Measurements from ENCODE around the gene LIMS2.

Gene LIMS2

GRCh38 chr2:127675331-127676261 lies at the start of gene LIMS2:
Gene LIMS2, minus strand, starts transcription at chr2:127675530. Its CDS starts 506 bp downstream, at chr2:127675024.
- peak within 1 kb of the TSS; percentile 88 to 95 for H3K4me3 ChIP-seq (ENCODE audit: low read depth in 1 of 2, low read length in 2 of 2)
- H3K27me3 ChIP-seq (ENCODE audit: control insufficient read depth in 1 of 2, insufficient read depth in 2 of 2, low read length in 2 of 2) = no peaks in the 10 kb centered on the region
- H3K9ac ChIP-seq (ENCODE audit: low read length) = peak within 1 kb of the TSS; percentile 100
- peak within 1 kb of the TSS; percentile 94 for H3K27ac ChIP-seq (ENCODE audit: low read depth, low read length)
- H3K36me3 ChIP-seq (ENCODE audit: insufficient read depth, low read length) = peaks cover 20% of the 10 kb centered on the region
- no peaks in the 10 kb centered on the region for H3K9me3 ChIP-seq (ENCODE audit: low read length)
- H3K4me1 ChIP-seq (ENCODE audit: insufficient read depth, low read length) = peaks cover 42% of the 10 kb centered on the region

DNA sequence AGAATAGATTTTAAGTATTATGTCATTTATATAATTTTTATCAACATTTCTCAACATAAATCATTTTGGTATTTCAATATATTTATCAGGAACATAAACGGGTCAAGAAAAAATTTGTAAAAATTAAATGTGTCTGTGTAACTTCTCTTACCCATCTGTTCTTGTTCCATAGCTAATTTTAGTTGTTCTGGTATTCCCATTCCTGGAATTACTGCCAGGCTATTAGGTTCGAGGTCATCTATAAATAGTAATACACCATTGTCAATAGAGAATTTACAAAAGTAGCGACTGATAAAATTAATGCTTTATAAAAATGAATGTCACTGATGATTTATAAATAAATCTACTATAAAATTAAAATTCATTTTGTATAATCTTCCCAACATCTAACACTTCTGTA lies 47.5 kb upstream of the LIMS2 start:
- Histone ChIP-seq H3K27ac (ENCODE audit: low read depth, low read length) (no peak overlapping the region), H3K9me3 (ENCODE audit: low read length) (no peaks in the 10 kb centered on the region), H3K27me3 (ENCODE audit: control insufficient read depth in 1 of 2, insufficient read depth in 2 of 2, low read length in 2 of 2) (no peaks in the 10 kb centered on the region), H3K36me3 (ENCODE audit: insufficient read depth, low read length) (peaks cover 49% of the 10 kb centered on the region), H3K4me3 (ENCODE audit: low read depth in 1 of 2, low read length in 2 of 2) (no peak overlapping the region), H3K4me1 (ENCODE audit: insufficient read depth, low read length) (no peaks in the 10 kb centered on the region), H3K9ac (ENCODE audit: low read length) (no peak overlapping the region)

DNA sequence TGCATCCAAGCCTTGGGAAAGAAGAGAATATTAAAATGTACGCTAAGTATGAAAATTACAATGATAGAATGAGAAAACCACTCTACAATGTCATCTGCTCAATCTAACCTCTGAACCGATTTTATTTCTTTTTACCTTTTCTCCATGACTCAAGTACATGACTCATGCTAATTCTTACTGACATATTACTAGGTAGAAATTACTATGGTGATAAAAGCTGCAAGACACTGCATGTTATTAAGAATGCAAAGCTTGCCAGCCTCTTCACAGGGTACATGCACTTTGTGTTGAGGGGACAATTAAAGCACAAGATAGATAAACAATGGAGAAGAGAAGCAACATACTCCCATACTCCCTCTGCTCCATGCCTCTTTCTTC lies 46.6 kb upstream of the LIMS2 start:
- Histone ChIP-seq H3K9ac (ENCODE audit: low read length) (no peak overlapping the region), H3K27ac (ENCODE audit: low read depth, low read length) (no peak overlapping the region), H3K36me3 (ENCODE audit: insufficient read depth, low read length) (peaks cover 51% of the 10 kb centered on the region), H3K4me3 (ENCODE audit: low read depth in 1 of 2, low read length in 2 of 2) (no peak overlapping the region), H3K9me3 (ENCODE audit: low read length) (no peaks in the 10 kb centered on the region), H3K4me1 (ENCODE audit: insufficient read depth, low read length) (no peaks in the 10 kb centered on the region), H3K27me3 (ENCODE audit: control insufficient read depth in 1 of 2, insufficient read depth in 2 of 2, low read length in 2 of 2) (no peaks in the 10 kb centered on the region)

GRCh38 chr2:127721311-127721977 lies 46.1 kb upstream of the LIMS2 start:
- no peak overlapping the region for H3K9ac ChIP-seq (ENCODE audit: low read length)
- no peak overlapping the region for H3K4me3 ChIP-seq (ENCODE audit: low read depth in 1 of 2, low read length in 2 of 2)
- H3K27me3 ChIP-seq (ENCODE audit: control insufficient read depth in 1 of 2, insufficient read depth in 2 of 2, low read length in 2 of 2) = no peaks in the 10 kb centered on the region
- H3K36me3 ChIP-seq (ENCODE audit: insufficient read depth, low read length) = peaks cover 56% of the 10 kb centered on the region
- no peaks in the 10 kb centered on the region for H3K9me3 ChIP-seq (ENCODE audit: low read length)
- H3K27ac ChIP-seq (ENCODE audit: low read depth, low read length) = no peak overlapping the region
- H3K4me1 ChIP-seq (ENCODE audit: insufficient read depth, low read length) = no peaks in the 10 kb centered on the region

- Histone ChIP-seq H3K27me3 (ENCODE audit: control insufficient read depth in 1 of 2, insufficient read depth in 2 of 2, low read length in 2 of 2) (no peaks in the 10 kb centered on the region), H3K36me3 (ENCODE audit: insufficient read depth, low read length) (peaks cover 67% of the 10 kb centered on the region), H3K4me1 (ENCODE audit: insufficient read depth, low read length) (no peaks in the 10 kb centered on the region), H3K27ac (ENCODE audit: low read depth, low read length) (no peak overlapping the region), H3K4me3 (ENCODE audit: low read depth in 1 of 2, low read length in 2 of 2) (no peak overlapping the region), H3K9ac (ENCODE audit: low read length) (no peak overlapping the region), H3K9me3 (ENCODE audit: low read length) (no peaks in the 10 kb centered on the region)
These were observed 44.2 kb upstream of the LIMS2 start for GRCh38 chr2:127719301-127720218.

DNA sequence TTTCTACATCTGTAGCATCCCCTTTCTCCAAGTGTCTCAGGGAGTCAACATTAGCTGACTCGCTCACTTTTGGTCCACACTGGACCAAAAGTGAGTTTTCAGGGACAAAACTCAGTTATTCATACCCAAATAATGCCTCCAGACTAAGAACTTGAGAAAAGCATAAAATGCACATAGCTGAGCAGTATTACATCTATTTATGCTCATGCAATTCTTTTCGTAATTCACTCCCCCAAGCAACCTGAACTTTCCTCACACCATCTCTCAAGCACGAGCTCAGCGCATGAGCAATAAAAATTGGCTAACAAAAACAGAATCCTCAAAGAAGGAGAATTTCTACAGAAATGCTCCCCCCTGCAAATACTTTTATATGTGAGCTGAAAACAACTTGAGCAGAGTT lies 42.9 kb upstream of the LIMS2 start:
- Histone ChIP-seq H3K4me3 (ENCODE audit: low read depth in 1 of 2, low read length in 2 of 2) (no peak overlapping the region), H3K36me3 (ENCODE audit: insufficient read depth, low read length) (peaks cover 66% of the 10 kb centered on the region), H3K9ac (ENCODE audit: low read length) (no peak overlapping the region), H3K4me1 (ENCODE audit: insufficient read depth, low read length) (no peaks in the 10 kb centered on the region), H3K27me3 (ENCODE audit: control insufficient read depth in 1 of 2, insufficient read depth in 2 of 2, low read length in 2 of 2) (no peaks in the 10 kb centered on the region), H3K9me3 (ENCODE audit: low read length) (no peaks in the 10 kb centered on the region), H3K27ac (ENCODE audit: low read depth, low read length) (no peak overlapping the region)

- H3K36me3 ChIP-seq (ENCODE audit: insufficient read depth, low read length) = peaks cover 47% of the 10 kb centered on the region
- H3K4me1 ChIP-seq (ENCODE audit: insufficient read depth, low read length) = no peaks in the 10 kb centered on the region
- no peak overlapping the region for H3K4me3 ChIP-seq (ENCODE audit: low read depth in 1 of 2, low read length in 2 of 2)
- no peak overlapping the region for H3K27ac ChIP-seq (ENCODE audit: low read depth, low read length)
- H3K9me3 ChIP-seq (ENCODE audit: low read length) = no peaks in the 10 kb centered on the region
- no peak overlapping the region for H3K9ac ChIP-seq (ENCODE audit: low read length)
- H3K27me3 ChIP-seq (ENCODE audit: control insufficient read depth in 1 of 2, insufficient read depth in 2 of 2, low read length in 2 of 2) = no peaks in the 10 kb centered on the region
These were observed 40.6 kb upstream of the LIMS2 start for GRCh38 chr2:127715778-127716449.

- no peaks in the 10 kb centered on the region for H3K27me3 ChIP-seq (ENCODE audit: control insufficient read depth in 1 of 2, insufficient read depth in 2 of 2, low read length in 2 of 2)
- no peak overlapping the region for H3K4me3 ChIP-seq (ENCODE audit: low read depth in 1 of 2, low read length in 2 of 2)
- peaks cover 46% of the 10 kb centered on the region for H3K36me3 ChIP-seq (ENCODE audit: insufficient read depth, low read length)
- H3K27ac ChIP-seq (ENCODE audit: low read depth, low read length) = no peak overlapping the region
- no peak overlapping the region for H3K9ac ChIP-seq (ENCODE audit: low read length)
- H3K4me1 ChIP-seq (ENCODE audit: insufficient read depth, low read length) = peaks cover 1% of the 10 kb centered on the region
- no peaks in the 10 kb centered on the region for H3K9me3 ChIP-seq (ENCODE audit: low read length)
These were observed 38.2 kb upstream of the LIMS2 start for GRCh38 chr2:127713562-127713961.

- Histone ChIP-seq H3K9ac (ENCODE audit: low read length) (no peak overlapping the region), H3K4me1 (ENCODE audit: insufficient read depth, low read length) (peaks cover 7% of the 10 kb centered on the region), H3K27ac (ENCODE audit: low read depth, low read length) (no peak overlapping the region), H3K9me3 (ENCODE audit: low read length) (no peaks in the 10 kb centered on the region), H3K27me3 (ENCODE audit: control insufficient read depth in 1 of 2, insufficient read depth in 2 of 2, low read length in 2 of 2) (no peaks in the 10 kb centered on the region), H3K4me3 (ENCODE audit: low read depth in 1 of 2, low read length in 2 of 2) (no peak overlapping the region), H3K36me3 (ENCODE audit: insufficient read depth, low read length) (peaks cover 46% of the 10 kb centered on the region)
These were observed 37.7 kb upstream of the LIMS2 start for GRCh38 chr2:127712999-127713398.

DNA sequence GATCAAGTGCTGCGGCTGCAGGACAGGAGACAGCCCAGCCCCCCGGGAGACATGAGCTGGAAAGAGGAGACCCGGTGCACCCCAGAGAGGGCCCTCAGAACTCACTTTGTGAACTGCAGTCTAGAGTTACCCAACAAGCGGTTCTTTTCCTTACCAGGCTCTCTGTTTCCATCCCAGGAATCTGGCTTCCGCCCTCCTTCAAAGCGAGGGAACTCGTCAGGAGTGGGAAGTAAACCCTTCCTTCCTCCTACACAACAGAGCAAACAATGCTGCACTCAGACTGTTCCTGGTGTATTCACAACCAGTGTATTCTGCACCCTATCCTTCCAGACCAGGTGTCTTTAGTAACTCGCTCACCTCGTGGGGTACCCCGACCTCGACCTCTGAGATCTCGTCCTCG lies 34.0 kb upstream of the LIMS2 start:
- H3K27ac ChIP-seq (ENCODE audit: low read depth, low read length) = no peak overlapping the region
- H3K9me3 ChIP-seq (ENCODE audit: low read length) = no peaks in the 10 kb centered on the region
- H3K36me3 ChIP-seq (ENCODE audit: insufficient read depth, low read length) = peaks cover 55% of the 10 kb centered on the region
- no peaks in the 10 kb centered on the region for H3K27me3 ChIP-seq (ENCODE audit: control insufficient read depth in 1 of 2, insufficient read depth in 2 of 2, low read length in 2 of 2)
- H3K4me3 ChIP-seq (ENCODE audit: low read depth in 1 of 2, low read length in 2 of 2) = no peak overlapping the region
- no peak overlapping the region for H3K9ac ChIP-seq (ENCODE audit: low read length)
- H3K4me1 ChIP-seq (ENCODE audit: insufficient read depth, low read length) = peaks cover 10% of the 10 kb centered on the region
